Right renal pelvis (tissue), 4 donors: ENCODE results near the gene LRRC30. TPM values are rescaled to one million over a fixed set of nuclear protein-coding genes. Genes with fewer than 3 reads are reported as not detected.
A peak's percentile ranks its signal among the peaks of the same experiment; 100 is the strongest.
"Not testable (repeated sequence)": the region's sequence is repeated elsewhere in the genome, so short reads cannot be mapped to it uniquely, and the experiment has no call there.

Source experiments
- DNase-seq, 4 donors: peaks; one replicate each; pipeline ENCODE4 v3.0.0-alpha.2; 2013; ENCODE audit warnings: low read depth in 4 of 4, low spot score in 3 of 4, missing footprints in 1 of 4
- polyA plus RNA-seq, 4 donors: library from polyadenylated mRNA; unstranded; fragments of 120-200 nt; gene quantifications; one replicate each; pipeline ENCODE4 v1.2.1, GENCODE V29; 2013; ENCODE audit not compliant: insufficient read length in 4 of 4

LRRC30 gene
- under 1 TPM; 0.21 to 0.62 (median 0.51) TPM for polyA plus RNA-seq

- DNase-seq: no peak
These were observed at the start of gene LRRC30 for GRCh38 chr18:7230626-7231349. Gene LRRC30, plus strand, starts transcription at chr18:7231089. Its CDS starts 50 bp downstream, at chr18:7231139.

GRCh38 chr18:7185701-7186100 lies 45.2 kb upstream of the LRRC30 start:
- DNase-seq: no peak

DNA sequence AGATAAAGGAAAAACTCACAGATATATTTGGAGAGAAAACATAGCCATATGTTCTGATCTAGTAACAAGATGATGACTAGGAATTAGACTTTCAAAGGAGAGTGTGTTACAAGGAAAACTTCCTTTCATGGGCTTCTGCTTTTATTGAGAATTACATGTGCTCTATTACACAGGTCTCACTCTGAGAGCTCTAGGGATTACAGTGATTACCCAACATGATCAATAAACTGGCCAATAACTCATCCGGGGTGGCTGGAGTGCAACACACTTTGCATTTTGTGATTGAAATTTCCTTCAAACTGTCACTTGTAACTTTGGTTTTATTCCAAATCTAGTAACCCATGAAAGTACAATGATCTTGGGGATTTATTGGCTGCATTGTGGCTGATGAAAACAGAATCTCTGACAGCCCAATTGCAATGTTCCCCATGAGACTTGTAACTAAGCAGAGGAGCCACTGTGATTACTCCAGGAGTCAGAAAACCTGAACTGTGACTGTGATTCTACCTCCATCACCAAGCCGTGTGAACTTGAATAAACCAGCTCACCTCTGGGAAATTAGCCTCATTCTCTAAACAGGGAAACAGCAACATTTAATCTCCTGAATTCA lies 40.2 kb upstream of the LRRC30 start:
- no peak for DNase-seq

DNA sequence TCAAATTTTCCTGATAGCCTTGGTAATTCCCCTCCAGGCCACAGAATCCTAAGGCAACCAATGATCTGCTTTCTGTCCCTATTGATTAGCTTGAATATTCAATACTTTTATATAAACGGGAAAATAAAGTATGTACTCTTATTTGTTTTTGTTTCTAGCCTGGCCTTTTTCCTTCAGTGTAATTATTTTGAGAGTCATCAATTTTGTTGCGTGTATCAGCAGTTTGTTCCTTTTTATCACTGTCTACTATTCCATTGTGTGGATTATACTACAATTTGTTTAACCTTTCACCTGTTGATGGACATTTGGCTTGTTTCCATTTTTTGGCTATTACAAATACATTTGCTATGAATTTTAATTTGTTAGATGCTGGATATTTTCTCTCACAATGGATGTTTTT lies 39.2 kb upstream of the LRRC30 start:
- DNase-seq: no peak

DNA sequence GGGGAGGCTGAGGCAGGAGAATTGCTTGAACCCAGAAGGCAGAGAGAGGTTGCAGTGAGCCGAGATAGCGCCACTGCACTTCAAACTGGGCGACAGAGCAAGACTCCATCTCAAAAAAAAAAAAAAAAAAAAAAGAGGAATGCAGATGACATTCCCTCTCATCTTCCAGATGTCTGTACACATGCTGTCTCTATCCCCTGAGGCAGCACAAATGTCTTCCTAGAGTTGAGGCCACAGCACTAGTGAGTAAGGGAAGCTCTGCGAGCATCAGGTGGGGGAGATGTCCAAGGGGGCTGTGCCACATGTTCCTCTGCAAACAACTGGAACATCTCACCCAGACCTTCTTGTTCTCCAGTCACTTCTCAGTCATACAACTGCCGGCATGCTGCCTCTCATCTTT lies 35.6 kb upstream of the LRRC30 start:
- DNase-seq: no peak

DNA sequence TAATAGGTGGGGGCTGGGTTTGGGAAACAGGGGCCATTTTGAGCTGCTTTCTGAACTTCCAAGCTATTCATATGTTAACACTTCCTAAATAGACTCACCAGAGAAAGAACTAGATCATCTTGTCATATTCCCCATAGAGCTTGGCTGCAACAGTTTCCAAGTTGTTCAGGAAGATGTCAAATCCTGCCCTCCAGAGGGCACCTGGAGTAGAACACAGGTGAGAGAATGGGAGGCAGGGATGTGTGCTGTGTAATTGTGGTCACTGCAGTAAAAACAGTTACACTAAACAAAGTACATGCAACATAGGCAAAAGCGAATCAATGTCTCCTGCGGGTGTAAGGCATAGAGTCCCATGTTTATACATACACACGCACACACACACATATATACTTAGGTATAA lies 34.5 kb upstream of the LRRC30 start:
- no peak for DNase-seq

DNA sequence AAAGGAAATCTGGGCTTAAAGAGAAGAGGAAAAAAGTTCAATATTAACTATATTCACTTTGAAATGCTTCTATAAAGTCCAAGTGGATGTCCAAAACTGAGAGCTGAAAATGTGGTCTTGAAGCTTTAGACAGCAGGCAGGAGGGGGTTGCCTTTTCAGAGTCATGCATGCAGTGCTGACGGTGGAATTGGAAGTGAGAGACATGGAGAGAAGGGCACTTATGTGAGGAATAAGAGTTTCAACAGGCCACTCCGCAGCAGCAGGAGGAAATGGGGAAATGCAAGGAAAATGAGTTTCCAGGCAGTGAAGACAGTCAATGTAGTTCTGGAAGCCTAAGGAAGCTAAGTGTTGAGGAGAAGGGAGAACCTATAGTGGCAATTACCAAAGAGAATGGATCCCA lies 33.0 kb upstream of the LRRC30 start:
- DNase-seq: no peak

DNA sequence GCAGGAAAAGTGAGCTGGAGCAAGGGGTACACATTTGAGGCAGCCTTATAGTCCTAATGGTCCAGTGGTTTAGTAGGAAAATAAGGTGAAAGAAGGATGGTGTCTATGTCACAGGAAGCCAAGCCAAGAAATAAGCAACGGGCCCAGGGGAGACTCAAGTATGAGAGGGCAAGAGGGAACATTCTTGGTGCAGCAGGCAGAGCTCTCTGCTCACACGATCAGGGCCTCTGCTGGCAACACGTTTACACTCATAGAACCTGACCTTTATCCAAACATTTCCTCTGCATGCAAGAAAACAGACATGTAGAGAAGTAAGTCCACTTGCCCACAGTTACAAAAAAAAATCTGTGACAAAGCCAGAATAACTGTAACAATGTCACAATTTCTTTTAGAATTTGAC lies 32.6 kb upstream of the LRRC30 start:
- DNase-seq: no peak

- DNase-seq: no peak
These were observed 29.8 kb upstream of the LRRC30 start for GRCh38 chr18:7201096-7201495.

- DNase-seq: no peak
These were observed 28.7 kb upstream of the LRRC30 start for GRCh38 chr18:7202169-7202568.

DNA sequence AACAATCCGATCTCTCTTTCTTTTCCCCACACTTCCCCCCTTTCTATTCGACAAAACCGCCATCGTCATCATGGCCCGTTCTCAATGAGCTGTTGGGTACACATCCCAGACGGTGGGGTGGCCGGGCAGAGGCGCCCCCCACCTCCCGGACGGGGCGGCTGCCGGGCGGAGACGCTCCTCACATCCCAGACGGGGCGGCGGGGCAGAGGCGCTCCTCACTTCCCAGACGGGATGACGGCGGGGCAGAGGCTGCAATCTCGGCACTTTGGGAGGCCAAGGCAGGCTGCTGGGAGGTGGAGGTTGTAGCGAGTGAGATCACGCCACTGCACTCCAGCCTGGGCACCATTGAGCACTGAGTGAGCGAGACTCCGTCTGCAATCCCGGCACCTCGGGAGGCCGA lies 27.3 kb upstream of the LRRC30 start:
- DNase-seq: not testable (repeated sequence)

GRCh38 chr18:7205346-7205745 lies 25.5 kb upstream of the LRRC30 start:
- DNase-seq: no peak

GRCh38 chr18:7206217-7206616 lies 24.7 kb upstream of the LRRC30 start:
- DNase-seq: no peak

- no peak for DNase-seq
These were observed 23.4 kb upstream of the LRRC30 start for GRCh38 chr18:7207366-7207915.

DNA sequence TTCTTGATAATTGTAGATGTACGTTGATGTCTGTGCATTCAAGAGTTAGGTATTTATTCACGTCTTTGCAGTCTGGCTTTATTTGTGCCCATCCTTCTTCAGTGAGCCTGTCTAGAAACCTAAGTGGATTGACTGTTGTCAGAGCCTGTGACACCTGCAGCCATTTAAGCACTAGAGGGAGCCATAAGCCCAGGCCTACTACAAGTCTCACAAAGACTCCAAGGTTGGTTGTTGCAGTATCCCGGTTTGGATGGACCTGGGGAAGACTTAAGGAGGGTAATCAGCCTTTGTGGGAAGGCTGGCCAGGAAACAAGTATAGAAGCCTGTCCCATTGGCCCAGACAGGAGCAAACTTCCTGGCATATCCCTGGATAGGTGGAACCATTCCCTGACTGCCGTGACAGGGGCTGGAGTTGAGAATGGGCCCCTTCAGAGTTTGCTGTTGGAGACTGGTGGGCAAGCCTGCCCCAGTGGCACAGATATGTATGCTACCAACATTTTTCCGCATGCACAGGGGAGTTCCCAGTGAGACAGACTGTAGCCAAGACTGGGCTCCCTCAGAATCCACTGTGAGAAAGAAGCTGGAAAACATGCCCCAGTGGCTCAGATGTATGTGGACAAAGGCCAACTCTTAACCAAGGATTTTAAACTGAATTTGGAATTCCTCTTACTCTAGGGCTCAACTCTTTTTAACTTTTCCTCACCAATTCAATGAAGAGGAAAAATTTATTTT lies 9.3 kb upstream of the LRRC30 start:
- peak in 1 of 4 donors; percentile 42 for DNase-seq

DNA sequence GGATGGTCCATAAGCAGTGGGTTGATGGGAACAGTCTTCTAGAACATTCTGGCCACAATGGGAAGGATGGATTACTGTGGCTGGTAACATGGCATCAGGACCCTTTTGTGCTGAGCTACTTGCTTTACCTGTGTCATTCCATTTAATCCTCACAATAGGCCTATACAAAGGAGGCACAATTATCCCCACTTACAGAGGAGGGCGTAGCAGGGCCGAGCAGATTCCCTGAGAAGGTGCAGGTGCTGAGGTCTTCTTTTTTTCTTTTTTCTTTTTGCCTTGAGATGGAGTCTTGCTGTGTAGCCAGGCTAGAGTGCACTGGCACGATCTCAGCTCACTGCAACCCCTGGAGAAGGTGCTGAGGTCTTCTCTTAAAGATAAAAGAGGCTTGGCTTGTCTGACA lies 6.7 kb upstream of the LRRC30 start:
- DNase-seq: no peak

DNA sequence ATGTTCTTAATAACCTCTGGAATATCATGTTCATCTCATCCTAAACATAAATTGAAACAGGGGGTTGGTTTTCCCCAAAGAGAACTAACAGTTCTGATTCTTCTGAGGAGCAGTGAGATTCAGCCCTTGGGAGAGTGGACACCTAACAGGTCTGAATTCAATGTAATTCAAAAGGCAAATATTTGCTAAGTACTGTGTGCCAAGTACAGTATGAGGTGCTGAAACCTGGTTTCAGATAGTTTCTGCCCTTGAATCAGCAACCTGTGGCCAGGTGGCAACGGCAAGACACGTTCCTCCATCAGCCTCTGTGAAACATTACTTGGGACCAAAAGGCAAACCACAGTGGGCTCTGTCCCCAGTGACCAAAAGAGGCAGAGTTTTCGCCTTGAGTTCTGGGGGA lies 1.3 kb downstream of the LRRC30 start:
- DNase-seq: no peak

GRCh38 chr18:7233134-7233810 lies 2.4 kb downstream of the LRRC30 start:
- DNase-seq: peak in 2 of 4 donors; percentile 44 to 46

GRCh38 chr18:7234091-7234490 lies 3.2 kb downstream of the LRRC30 start:
- no peak for DNase-seq

- no peak for DNase-seq
These were observed 4.1 kb downstream of the LRRC30 start for GRCh38 chr18:7234956-7235355.

DNA sequence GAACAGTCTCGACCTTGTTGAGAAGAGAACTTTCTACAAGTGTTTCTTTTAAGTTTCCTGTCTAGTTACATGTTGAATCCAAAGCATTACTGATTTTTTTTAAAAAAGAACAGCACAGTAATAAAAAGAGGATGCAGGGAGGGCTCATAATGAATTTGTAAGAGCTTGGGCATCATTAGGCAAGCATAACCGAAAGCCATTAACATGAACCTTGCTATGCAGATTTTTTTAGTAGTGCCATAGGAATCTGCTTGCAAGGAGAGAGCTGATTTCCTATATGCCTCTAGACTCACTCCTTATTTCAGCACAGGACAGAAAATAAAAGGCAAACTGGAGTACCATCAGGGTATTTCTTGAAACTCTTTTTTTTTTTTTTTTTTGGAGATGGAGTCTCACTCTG lies 5.2 kb downstream of the LRRC30 start:
- DNase-seq: no peak
